T-helper 17 cell (primary cell): ENCODE results near the gene ASB4. TPM values are rescaled to one million over a fixed set of nuclear protein-coding genes. Genes with fewer than 3 reads are reported as not detected.
"Not testable (repeated sequence)": the region's sequence is repeated elsewhere in the genome, so short reads cannot be mapped to it uniquely, and the experiment has no call there.

Source experiments
- ATAC-seq: fragments of 150-1000 bp; cut with Tn5 transposase; 2 replicates; pipeline ENCODE4 v1.10.0; 2021; ENCODE audit warnings: mild to moderate bottlenecking, moderate library complexity
- DNase-seq, 3 donors: peaks; one replicate each; pipeline versions ENCODE4 v3.0.0 to v3.0.0-alpha.2; 2020 to 2021
- H3K9me3 ChIP-seq: one replicate; pipeline ENCODE4 v1.7.0; 2013; ENCODE audit warnings: low read length, mild to moderate bottlenecking; ENCODE audit not compliant: control insufficient read depth, poor library complexity, severe bottlenecking
- H3K27ac Mint-ChIP-seq: one replicate; pipeline ENCODE4 v1.8.0; 2022; ENCODE audit warnings: mild to moderate bottlenecking, moderate library complexity, mixed read lengths
- H3K27me3 Mint-ChIP-seq: one replicate; pipeline ENCODE4 v1.8.0; 2022; ENCODE audit warnings: mixed read lengths
- H3K36me3 Mint-ChIP-seq: one replicate; pipeline ENCODE4 v1.8.0; 2022; ENCODE audit warnings: low read depth, mixed read lengths
- H3K4me1 Mint-ChIP-seq: one replicate; pipeline ENCODE4 v1.8.0; 2022; ENCODE audit warnings: mild to moderate bottlenecking, mixed read lengths
- H3K4me3 Mint-ChIP-seq: one replicate; pipeline ENCODE4 v1.8.0; 2022; ENCODE audit warnings: mild to moderate bottlenecking, moderate library complexity, mixed read lengths
- total RNA-seq, 4 donors: library from RNA in 2 of 4; stranded (reverse) in 2 of 4; gene quantifications; one replicate each; pipeline ENCODE4 v1.2.3 and lab custom pipeline; 2022 to 2026

The ASB4 gene
- total RNA-seq, 2 donors from 2014 or later: not detected

- H3K4me1 Mint-ChIP-seq: peaks cover 3% of the 10 kb centered on the region
- peaks cover 2% of the 10 kb centered on the region for H3K36me3 Mint-ChIP-seq
- no peak for DNase-seq
- peaks cover 45% of the 10 kb centered on the region for H3K27me3 Mint-ChIP-seq
- no peak overlapping the region for H3K27ac Mint-ChIP-seq
- H3K4me3 Mint-ChIP-seq: no peak overlapping the region
- no peak for ATAC-seq
- H3K9me3 ChIP-seq: no peaks in the 10 kb centered on the region
These were observed 57.6 kb downstream of the ASB4 start for GRCh38 chr7:95543312-95543711.

GRCh38 chr7:95544171-95544570 is 58.4 kb downstream of the ASB4 start:
- peaks cover 3% of the 10 kb centered on the region for H3K4me1 Mint-ChIP-seq
- ATAC-seq (no peak), DNase-seq (no peak)
- no peak overlapping the region for H3K4me3 Mint-ChIP-seq
- H3K9me3 ChIP-seq: no peaks in the 10 kb centered on the region
- no peak overlapping the region for H3K27ac Mint-ChIP-seq
- peaks cover 38% of the 10 kb centered on the region for H3K27me3 Mint-ChIP-seq
- peaks cover 2% of the 10 kb centered on the region for H3K36me3 Mint-ChIP-seq

GRCh38 chr7:95545007-95545615 is 59.4 kb downstream of the ASB4 start:
- Mint-ChIP-seq H3K27ac (no peak overlapping the region), H3K27me3 (peaks cover 43% of the 10 kb centered on the region), H3K4me3 (no peak overlapping the region), H3K4me1 (peaks cover 3% of the 10 kb centered on the region), H3K36me3 (peaks cover 2% of the 10 kb centered on the region)
- ATAC-seq: no peak
- H3K9me3 ChIP-seq: no peaks in the 10 kb centered on the region
- DNase-seq: no peak

- DNase-seq: no peak
- no peak overlapping the region for H3K4me3 Mint-ChIP-seq
- H3K4me1 Mint-ChIP-seq: peaks cover 3% of the 10 kb centered on the region
- no peak overlapping the region for H3K27ac Mint-ChIP-seq
- peaks cover 2% of the 10 kb centered on the region for H3K36me3 Mint-ChIP-seq
- no peaks in the 10 kb centered on the region for H3K9me3 ChIP-seq
- no peak for ATAC-seq
- H3K27me3 Mint-ChIP-seq: peaks cover 43% of the 10 kb centered on the region
These were observed 59.9 kb downstream of the ASB4 start for GRCh38 chr7:95545673-95546072.

- ATAC-seq (no peak), DNase-seq (no peak)
- Mint-ChIP-seq H3K27me3 (peaks cover 46% of the 10 kb centered on the region), H3K4me1 (peaks cover 3% of the 10 kb centered on the region), H3K27ac (no peak overlapping the region), H3K36me3 (peaks cover 2% of the 10 kb centered on the region), H3K4me3 (no peak overlapping the region)
- H3K9me3 ChIP-seq: no peaks in the 10 kb centered on the region
These were observed 60.9 kb downstream of the ASB4 start for GRCh38 chr7:95546647-95547046.

- H3K27ac Mint-ChIP-seq: no peak overlapping the region
- H3K27me3 Mint-ChIP-seq: peaks cover 47% of the 10 kb centered on the region
- H3K36me3 Mint-ChIP-seq: peaks cover 2% of the 10 kb centered on the region
- peaks cover 3% of the 10 kb centered on the region for H3K4me1 Mint-ChIP-seq
- no peaks in the 10 kb centered on the region for H3K9me3 ChIP-seq
- no peak for ATAC-seq
- DNase-seq: no peak
- H3K4me3 Mint-ChIP-seq: no peak overlapping the region
These were observed 61.9 kb downstream of the ASB4 start for GRCh38 chr7:95547361-95548348.

GRCh38 chr7:95549818-95550529 is 64.2 kb downstream of the ASB4 start:
- DNase-seq (no peak), ATAC-seq (no peak)
- H3K27ac Mint-ChIP-seq: no peak overlapping the region

GRCh38 chr7:95550546-95550945 is 64.8 kb downstream of the ASB4 start:
- no peak for DNase-seq
- Mint-ChIP-seq H3K36me3 (no peaks in the 10 kb centered on the region), H3K4me1 (peaks cover under 1% of the 10 kb centered on the region), H3K27me3 (peaks cover 28% of the 10 kb centered on the region), H3K4me3 (no peak overlapping the region), H3K27ac (no peak overlapping the region)
- no peaks in the 10 kb centered on the region for H3K9me3 ChIP-seq
- ATAC-seq: no peak

More at GRCh38 chr7:95549818-95550529, 64.2 kb downstream of the ASB4 start:
- peaks cover 2% of the 10 kb centered on the region for H3K36me3 Mint-ChIP-seq
- H3K9me3 ChIP-seq: no peaks in the 10 kb centered on the region
- peaks cover 34% of the 10 kb centered on the region for H3K27me3 Mint-ChIP-seq
- no peak overlapping the region for H3K4me3 Mint-ChIP-seq
- peaks cover 3% of the 10 kb centered on the region for H3K4me1 Mint-ChIP-seq

GRCh38 chr7:95552010-95552926 is 66.5 kb downstream of the ASB4 start:
- H3K4me1 Mint-ChIP-seq, DNase-seq, H3K9me3 ChIP-seq, H3K36me3 Mint-ChIP-seq, ATAC-seq, H3K27ac Mint-ChIP-seq, H3K4me3 Mint-ChIP-seq: not testable (repeated sequence)
- H3K27me3 Mint-ChIP-seq: peaks cover 26% of the 10 kb centered on the region

- H3K9me3 ChIP-seq: no peaks in the 10 kb centered on the region
- Mint-ChIP-seq H3K36me3 (no peaks in the 10 kb centered on the region), H3K4me1 (no peaks in the 10 kb centered on the region), H3K27ac (no peak overlapping the region), H3K4me3 (no peak overlapping the region), H3K27me3 (peaks cover 30% of the 10 kb centered on the region)
- ATAC-seq (no peak), DNase-seq (no peak)
These were observed 68.2 kb downstream of the ASB4 start for GRCh38 chr7:95553939-95554338.

- no peaks in the 10 kb centered on the region for H3K9me3 ChIP-seq
- ATAC-seq (no peak), DNase-seq (no peak)
- Mint-ChIP-seq H3K27ac (no peak overlapping the region), H3K4me3 (no peak overlapping the region), H3K4me1 (no peaks in the 10 kb centered on the region), H3K27me3 (peaks cover 7% of the 10 kb centered on the region), H3K36me3 (no peaks in the 10 kb centered on the region)
These were observed 71.0 kb downstream of the ASB4 start for GRCh38 chr7:95556777-95557176.

- Mint-ChIP-seq H3K4me1 (no peaks in the 10 kb centered on the region), H3K27me3 (peaks cover 4% of the 10 kb centered on the region), H3K4me3 (no peak overlapping the region), H3K27ac (no peak overlapping the region), H3K36me3 (no peaks in the 10 kb centered on the region)
- no peaks in the 10 kb centered on the region for H3K9me3 ChIP-seq
- ATAC-seq: no peak
- DNase-seq: no peak
These were observed 73.1 kb downstream of the ASB4 start for GRCh38 chr7:95558864-95559263.
